NCI-H345 treated with DMSO at 0.1 percent for 48 hours (cell line): ENCODE results near the gene HNRNPM.
"Not testable (repeated sequence)": the region's sequence is repeated elsewhere in the genome, so short reads cannot be mapped to it uniquely, and the experiment has no call there.

Source experiments
- DNase-seq: peaks from one replicate; lab custom pipeline; 2025; ENCODE audit not compliant: unreplicated experiment; lab: John Stamatoyannopoulos, UW

HNRNPM gene

GRCh38 chr19:8425331-8425730 is 19.4 kb upstream of the HNRNPM start:
- DNase-seq: not testable (repeated sequence)

GRCh38 chr19:8426283-8426682 is 18.5 kb upstream of the HNRNPM start:
- DNase-seq: no peak

- DNase-seq: no peak
Observed at GRCh38 chr19:8429044-8429443, 15.7 kb upstream of the HNRNPM start.

- DNase-seq: no peak
Observed at GRCh38 chr19:8429826-8430225, 14.9 kb upstream of the HNRNPM start.

GRCh38 chr19:8430650-8431049 is 14.1 kb upstream of the HNRNPM start:
- no peak for DNase-seq

GRCh38 chr19:8438236-8438635 is 6.5 kb upstream of the HNRNPM start:
- DNase-seq: no peak

- DNase-seq: no peak
Observed at GRCh38 chr19:8441725-8442544, 2.8 kb upstream of the HNRNPM start.

GRCh38 chr19:8444140-8444676 is 567 bp upstream of the HNRNPM start:
- not testable (repeated sequence) for DNase-seq

- no peak for DNase-seq
Observed at GRCh38 chr19:8445488-8446001, 770 bp downstream of the HNRNPM start.

- DNase-seq: no peak
Observed at GRCh38 chr19:8446061-8446709, 1.4 kb downstream of the HNRNPM start.

GRCh38 chr19:8449830-8450229 is 5.1 kb downstream of the HNRNPM start:
- DNase-seq: no peak

- DNase-seq: no peak
Observed at GRCh38 chr19:8451377-8451776, 6.6 kb downstream of the HNRNPM start.

GRCh38 chr19:8451885-8452284 is 7.1 kb downstream of the HNRNPM start:
- DNase-seq: no peak

- DNase-seq: no peak
Observed at GRCh38 chr19:8452446-8453123, 7.8 kb downstream of the HNRNPM start.

- DNase-seq: no peak
Observed at GRCh38 chr19:8453616-8454015, 8.8 kb downstream of the HNRNPM start.

GRCh38 chr19:8454218-8454617 is 9.4 kb downstream of the HNRNPM start:
- no peak for DNase-seq

GRCh38 chr19:8455018-8455417 is 10.2 kb downstream of the HNRNPM start:
- no peak for DNase-seq

GRCh38 chr19:8456064-8456463 is 11.3 kb downstream of the HNRNPM start:
- no peak for DNase-seq

GRCh38 chr19:8457209-8457608 is 12.4 kb downstream of the HNRNPM start:
- DNase-seq: no peak

- DNase-seq: no peak
Observed at GRCh38 chr19:8457827-8458226, 13.1 kb downstream of the HNRNPM start.

- no peak for DNase-seq
Observed at GRCh38 chr19:8458380-8458779, 13.6 kb downstream of the HNRNPM start.
